SK-N-MC (cell line): Measurements from ENCODE around the gene PRSS12.

Experiments
- EZH2 ChIP-seq: fragments of 200-600 bp; sonication (generic); IDR thresholded peaks from one replicate; pipeline ENCODE4 v1.6.1; 2017; ENCODE audit warnings: antibody characterized with exemption
- FOXP2 ChIP-seq: optimal IDR thresholded peaks from 2 replicates; pipeline ENCODE3; 2011; ENCODE audit warnings: mild to moderate bottlenecking, moderate library complexity; ENCODE audit not compliant: insufficient read depth; ENCODE audit errors: extremely low read length, control extremely low read depth
- POLR2AphosphoS5 ChIP-seq: IDR thresholded peaks from 2 replicates; pipeline ENCODE4 v1.6.1; 2012; ENCODE audit warnings: mild to moderate bottlenecking, low read depth, low read length, borderline replicate concordance

- TF ChIP-seq EZH2 (no peak), POLR2AphosphoS5 (no peak), FOXP2 (no peak)
These were observed 20.9 kb upstream of the PRSS12 start for GRCh38 chr4:118373614-118374255.
